ENCODE results near the gene RIC8A. TPM values are rescaled to one million over a fixed set of nuclear protein-coding genes. Genes with fewer than 3 reads are reported as not detected.

RIC8A gene
- total RNA-seq, 1 donor from 2014 or later, result 114 TPM

DNA sequence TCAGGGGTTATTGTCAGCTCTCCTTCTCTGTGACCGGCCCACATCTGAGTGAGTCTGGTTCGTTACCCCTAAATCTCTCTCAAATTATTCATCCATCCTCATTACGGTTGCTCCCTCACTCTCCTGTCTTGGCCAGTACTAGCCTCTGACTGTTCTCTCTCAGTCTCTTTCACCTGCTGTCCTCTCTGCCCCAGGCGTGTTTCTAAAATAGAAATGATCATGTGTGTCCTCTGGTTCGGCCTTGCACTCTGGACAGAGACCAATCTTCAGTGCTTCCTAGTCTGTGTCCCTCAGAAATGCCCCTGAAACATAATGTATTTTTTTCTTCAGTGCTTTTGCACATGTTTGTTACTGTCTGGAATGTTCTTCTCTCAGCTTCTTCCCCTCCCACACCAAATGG lies 34.1 kb downstream of the RIC8A start:
- POLR2A ChIA-PET, result interaction anchor here (1.1 kb wide), 1 partner anchor 38 kb away, joined by 3 read pairs; no protein-coding TSS in a partner anchor
- Mint-ChIP-seq H3K4me3 (no peak overlapping the region), H3K27me3 (no peaks in the 10 kb centered on the region), H3K27ac (no peak overlapping the region), H3K4me1 (peaks cover 30% of the 10 kb centered on the region), H3K9me3 (no peaks in the 10 kb centered on the region), H3K36me3 (ENCODE audit: low read depth) (peaks cover 69% of the 10 kb centered on the region)
- DNase-seq, result no peak
- CTCF ChIA-PET, result interaction anchor here (1.1 to 1.4 kb wide), 2 partner anchors 9 to 10 kb away, joined by 3 to 5 read pairs; no protein-coding TSS in a partner anchor
- intact Hi-C loops (cut with micrococcal nuclease), result no loop called here
- no peak for ATAC-seq (ENCODE audit: low read depth)
- TF ChIP-seq, protein P1, sequence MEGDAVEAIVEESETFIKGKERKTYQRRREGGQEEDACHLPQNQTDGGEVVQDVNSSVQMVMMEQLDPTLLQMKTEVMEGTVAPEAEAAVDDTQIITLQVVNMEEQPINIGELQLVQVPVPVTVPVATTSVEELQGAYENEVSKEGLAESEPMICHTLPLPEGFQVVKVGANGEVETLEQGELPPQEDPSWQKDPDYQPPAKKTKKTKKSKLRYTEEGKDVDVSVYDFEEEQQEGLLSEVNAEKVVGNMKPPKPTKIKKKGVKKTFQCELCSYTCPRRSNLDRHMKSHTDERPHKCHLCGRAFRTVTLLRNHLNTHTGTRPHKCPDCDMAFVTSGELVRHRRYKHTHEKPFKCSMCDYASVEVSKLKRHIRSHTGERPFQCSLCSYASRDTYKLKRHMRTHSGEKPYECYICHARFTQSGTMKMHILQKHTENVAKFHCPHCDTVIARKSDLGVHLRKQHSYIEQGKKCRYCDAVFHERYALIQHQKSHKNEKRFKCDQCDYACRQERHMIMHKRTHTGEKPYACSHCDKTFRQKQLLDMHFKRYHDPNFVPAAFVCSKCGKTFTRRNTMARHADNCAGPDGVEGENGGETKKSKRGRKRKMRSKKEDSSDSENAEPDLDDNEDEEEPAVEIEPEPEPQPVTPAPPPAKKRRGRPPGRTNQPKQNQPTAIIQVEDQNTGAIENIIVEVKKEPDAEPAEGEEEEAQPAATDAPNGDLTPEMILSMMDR (IDR thresholded peaks at IDR 0.05), result no peak

DNA sequence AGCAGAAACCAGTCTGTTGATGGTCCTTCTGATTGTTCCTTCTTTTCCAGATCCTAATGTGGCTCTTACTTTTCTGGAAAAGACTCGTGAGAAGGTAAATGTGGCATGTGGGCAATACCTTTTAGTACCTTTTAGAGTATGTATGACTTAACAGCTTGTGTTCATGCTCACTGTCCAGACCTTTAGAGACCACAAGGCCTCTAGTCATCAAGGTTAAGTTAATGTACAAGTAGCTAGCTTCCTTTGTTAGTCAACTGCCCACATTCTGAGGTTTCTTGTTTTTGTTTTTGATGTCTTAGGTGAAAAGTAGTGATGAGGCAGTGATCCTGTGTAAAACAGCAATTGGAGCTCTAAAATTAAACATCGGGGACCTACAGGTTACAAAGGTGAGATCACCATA lies 36.9 kb downstream of the RIC8A start:
- H3K4me3 Mint-ChIP-seq, result no peak overlapping the region
- no peaks in the 10 kb centered on the region for H3K27me3 Mint-ChIP-seq
- peaks cover 92% of the 10 kb centered on the region for H3K36me3 Mint-ChIP-seq (ENCODE audit: low read depth)
- peaks cover 11% of the 10 kb centered on the region for H3K4me1 Mint-ChIP-seq
- ChIA-PET CTCF (no interaction called here), POLR2A (no interaction called here)
- no peak overlapping the region for H3K27ac Mint-ChIP-seq
- DNase-seq (no peak), ATAC-seq (ENCODE audit: low read depth) (no peak)
- TF ChIP-seq, protein P1 (IDR thresholded peaks at IDR 0.05), result no peak
- no peaks in the 10 kb centered on the region for H3K9me3 Mint-ChIP-seq
- intact Hi-C loops (cut with micrococcal nuclease), result no loop called here

DNA sequence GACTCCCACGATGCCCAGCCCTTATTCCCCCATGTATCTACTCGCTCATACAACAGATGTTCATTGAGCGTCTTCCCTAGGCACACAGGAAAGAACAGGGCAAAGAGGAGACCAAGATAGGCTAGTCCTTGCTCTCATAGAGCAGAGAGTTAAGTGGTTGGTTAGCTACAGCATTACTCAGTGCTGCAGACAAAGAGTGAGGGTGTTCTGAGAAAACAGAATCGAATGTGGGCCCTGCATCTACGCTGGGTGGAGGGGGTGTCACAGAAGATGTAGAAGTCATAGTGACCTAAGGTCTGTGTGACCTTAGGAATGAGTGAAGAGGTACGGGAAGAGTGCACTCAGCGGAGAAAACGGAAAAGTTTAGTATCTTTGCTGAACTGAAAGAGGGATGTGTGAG lies 41.6 kb downstream of the RIC8A start:
- Mint-ChIP-seq H3K4me1 (peaks cover 2% of the 10 kb centered on the region), H3K4me3 (no peak overlapping the region), H3K36me3 (ENCODE audit: low read depth) (peaks cover 92% of the 10 kb centered on the region), H3K27me3 (no peaks in the 10 kb centered on the region), H3K9me3 (no peaks in the 10 kb centered on the region), H3K27ac (no peak overlapping the region)
- intact Hi-C loops (cut with micrococcal nuclease), result no loop called here
- ChIA-PET CTCF (interaction anchor here (2.5 kb wide), 1 partner anchor 12 kb away, joined by 11 read pairs; no protein-coding TSS in a partner anchor), POLR2A (interaction anchor here (0.6 to 1.1 kb wide), 4 partner anchors 9 to 106 kb away, joined by 3 read pairs; no protein-coding TSS in a partner anchor)
- no peak for ATAC-seq (ENCODE audit: low read depth)
- no peak for DNase-seq
- TF ChIP-seq, protein P1 (IDR thresholded peaks at IDR 0.05), result no peak

DNA sequence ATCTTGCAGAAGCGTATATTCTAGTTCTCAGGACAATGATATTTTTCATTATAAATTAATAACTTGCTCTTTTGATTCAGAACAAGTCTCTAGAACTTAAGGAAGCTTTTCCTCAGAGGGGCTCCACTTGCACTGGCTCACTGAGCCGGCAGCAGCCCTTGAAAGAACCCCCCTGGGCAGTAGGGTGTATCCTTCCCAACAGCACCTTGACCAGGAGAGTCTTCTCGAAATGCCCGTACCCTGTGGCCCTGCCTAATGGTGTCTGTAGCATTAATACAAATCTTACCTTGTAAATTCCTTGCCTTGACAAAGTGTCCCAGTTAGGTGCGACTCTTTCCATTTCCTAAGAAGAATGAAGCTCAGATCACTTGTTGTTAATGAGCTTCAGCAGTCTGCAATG lies 42.8 kb downstream of the RIC8A start:
- Mint-ChIP-seq H3K27ac (peak overlapping the region; percentile 36), H3K4me1 (peaks cover 2% of the 10 kb centered on the region), H3K9me3 (no peaks in the 10 kb centered on the region), H3K4me3 (no peak overlapping the region), H3K36me3 (ENCODE audit: low read depth) (peaks cover 83% of the 10 kb centered on the region), H3K27me3 (no peaks in the 10 kb centered on the region)
- TF ChIP-seq, protein P1 (IDR thresholded peaks at IDR 0.05), result no peak
- ChIA-PET POLR2A (interaction anchor here (0.6 to 4.8 kb wide), 9 partner anchors 13 to 165 kb away, joined by 3 to 35 read pairs (median 6); partner anchors contain the start of genes BET1L, IFITM2, PGGHG and RIC8A), CTCF (interaction anchor here (0.6 to 4.1 kb wide), 29 partner anchors 8 to 212 kb away, joined by 3 to 28 read pairs (median 6); partner anchors contain the start of genes BET1L, PGGHG, PSMD13 and RIC8A)
- ATAC-seq (ENCODE audit: low read depth) (no peak), DNase-seq (no peak)
- intact Hi-C loops (cut with micrococcal nuclease), result loop anchor here (1.0 to 5.0 kb wide), 3 partner anchors 19 to 197 kb away; no protein-coding TSS in a partner anchor

DNA sequence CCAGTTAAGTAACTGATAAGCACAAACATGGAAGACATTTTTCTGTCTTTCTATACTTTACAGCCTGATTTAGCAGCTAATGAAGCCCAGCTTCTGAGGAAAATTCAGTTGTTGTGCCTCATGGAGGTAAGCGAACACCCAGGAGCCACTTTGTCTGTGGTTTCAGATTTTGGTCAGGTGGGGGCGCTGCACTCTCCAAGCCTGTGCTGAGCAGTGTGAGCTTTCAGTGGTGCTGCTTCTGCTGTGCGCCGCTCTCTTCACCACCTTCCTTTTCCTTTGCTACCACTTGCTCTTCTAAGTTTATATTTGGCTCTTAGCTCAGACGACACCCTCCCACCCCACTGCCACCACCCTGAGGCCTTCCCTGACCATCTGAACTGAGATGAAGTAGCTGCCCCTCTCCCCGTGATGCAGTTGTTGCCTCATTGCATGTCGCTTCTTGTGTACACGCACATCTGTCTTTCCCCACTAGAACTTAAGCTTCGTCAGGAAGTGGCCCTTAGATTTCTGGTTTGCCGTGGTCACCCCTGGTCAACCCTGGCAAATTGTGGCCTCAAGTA lies 43.3 kb downstream of the RIC8A start:
- H3K4me3 Mint-ChIP-seq, result no peak overlapping the region
- H3K4me1 Mint-ChIP-seq, result peaks cover 2% of the 10 kb centered on the region
- intact Hi-C loops (cut with micrococcal nuclease), result loop anchor here (1.0 to 5.0 kb wide), 4 partner anchors 18 to 196 kb away; no protein-coding TSS in a partner anchor
- no peaks in the 10 kb centered on the region for H3K9me3 Mint-ChIP-seq
- peak overlapping the region; percentile 36 for H3K27ac Mint-ChIP-seq
- POLR2A ChIA-PET, result interaction anchor here (0.6 to 4.8 kb wide), 11 partner anchors 14 to 255 kb away, joined by 3 to 35 read pairs (median 6); partner anchors contain the start of genes BET1L, IFITM2, PGGHG and RIC8A
- peaks cover 78% of the 10 kb centered on the region for H3K36me3 Mint-ChIP-seq (ENCODE audit: low read depth)
- TF ChIP-seq, protein P1 (IDR thresholded peaks at IDR 0.05), result peak; percentile 29
- DNase-seq, result peak; percentile 60
- no peaks in the 10 kb centered on the region for H3K27me3 Mint-ChIP-seq
- CTCF ChIA-PET, result interaction anchor here (0.6 to 4.1 kb wide), 31 partner anchors 8 to 212 kb away, joined by 3 to 28 read pairs (median 6); partner anchors contain the start of genes BET1L, PGGHG, PSMD13 and RIC8A
- ATAC-seq (ENCODE audit: low read depth), result peak; percentile 96

Data from activated B cell treated with CpG ODN at 0.5 μM for 24 hours (primary cell).